Esophagus muscularis mucosa (tissue), 4 donors: ENCODE results near the gene PIGU.

Source experiments
- CTCF ChIP-seq, 3 experiments: fragments of 200-600 bp in 2 of 3; fragments of 450-650 bp in 1 of 3; sonication (generic) in 2 of 3; IDR thresholded peaks; one replicate each; pipeline ENCODE4 v1.5.1; 2017 to 2019; ENCODE audit warnings: antibody characterized with exemption in 3 of 3, mild to moderate bottlenecking in 2 of 3, moderate library complexity in 1 of 3
- EP300 ChIP-seq: sonication (generic); formaldehyde crosslinking; IDR thresholded peaks from one replicate; pipeline ENCODE4 v1.6.1; 2017; ENCODE audit warnings: antibody characterized with exemption
- POLR2A ChIP-seq: fragments of 450-650 bp; IDR thresholded peaks from one replicate; pipeline ENCODE4 v1.6.1; 2017; ENCODE audit warnings: antibody characterized with exemption, moderate library complexity, mild to moderate bottlenecking, low read depth
- POLR2AphosphoS5 ChIP-seq, 2 donors: sonication (generic); formaldehyde crosslinking; IDR thresholded peaks; one replicate each; pipeline ENCODE4 v1.6.1; 2017; ENCODE audit warnings: antibody characterized with exemption in 2 of 2

GRCh38 chr20:34600892-34601653, 75.8 kb downstream of the PIGU start:
- TF ChIP-seq CTCF (IDR thresholded peaks at IDR 0.05), result no peak
- TF ChIP-seq EP300, result no peak
- TF ChIP-seq POLR2AphosphoS5 (IDR thresholded peaks at IDR 0.05), result no peak
- TF ChIP-seq POLR2A, result no peak
